KMS-11 (cell line): ENCODE measurements around the gene CBL.

Source experiments
- H2AFZ ChIP-seq: fragments of 200-600 bp; sonication (generic); 2 replicates; pipeline ENCODE4 v1.6.1; 2016; ENCODE audit warnings: antibody characterized with exemption, mixed run types, low read depth
- H3K27ac ChIP-seq: fragments of 200-600 bp; sonication (generic); 2 replicates; pipeline ENCODE4 v1.6.1; 2016; ENCODE audit warnings: mild to moderate bottlenecking, mixed run types
- H3K27me3 ChIP-seq: fragments of 200-600 bp; sonication (generic); 2 replicates; pipeline ENCODE4 v1.6.1; 2017; ENCODE audit warnings: mild to moderate bottlenecking, low read depth, mixed run types, moderate library complexity; ENCODE audit not compliant: insufficient read depth
- H3K36me3 ChIP-seq: fragments of 200-600 bp; sonication (generic); 2 replicates; pipeline ENCODE4 v1.6.1; 2017; ENCODE audit warnings: mild to moderate bottlenecking, mixed run types; ENCODE audit not compliant: insufficient read depth
- H3K4me1 ChIP-seq: fragments of 200-600 bp; sonication (generic); 2 replicates; pipeline ENCODE4 v1.6.1; 2016; ENCODE audit warnings: mild to moderate bottlenecking, low read depth, mixed run types; ENCODE audit not compliant: poor library complexity, severe bottlenecking
- H3K4me2 ChIP-seq: fragments of 200-600 bp; sonication (generic); 2 replicates; pipeline ENCODE4 v1.7.0; 2016; ENCODE audit warnings: mild to moderate bottlenecking, mixed run types
- H3K4me3 ChIP-seq: fragments of 200-600 bp; sonication (generic); IDR thresholded peaks from 2 replicates; pipeline ENCODE4 v1.6.1; 2017; ENCODE audit warnings: low read depth, low read length, mixed read lengths; ENCODE audit not compliant: insufficient read depth
- H3K79me2 ChIP-seq: fragments of 200-600 bp; sonication (generic); 2 replicates; pipeline ENCODE4 v1.6.1; 2016; ENCODE audit warnings: low read depth, mixed run types; ENCODE audit not compliant: insufficient read depth
- H3K9ac ChIP-seq: fragments of 200-600 bp; sonication (generic); 2 replicates; pipeline ENCODE4 v1.6.1; 2016; ENCODE audit warnings: mild to moderate bottlenecking, mixed run types
- H4K20me1 ChIP-seq: fragments of 200-600 bp; sonication (generic); 2 replicates; pipeline ENCODE4 v1.6.1; 2016; ENCODE audit warnings: mild to moderate bottlenecking, mixed run types; ENCODE audit not compliant: insufficient read depth
- TF ChIP-seq, protein P1 (sequence below): fragments of 200-600 bp; sonication (generic); conservative IDR thresholded peaks from 2 replicates; pipeline ENCODE4 v1.6.1; 2017; ENCODE audit warnings: low read depth, mild to moderate bottlenecking, antibody characterized with exemption, low read length, moderate library complexity, mixed read lengths

CBL gene

GRCh38 chr11:119320240-119320775 is 114.2 kb downstream of the CBL start:
- TF ChIP-seq, protein P1, sequence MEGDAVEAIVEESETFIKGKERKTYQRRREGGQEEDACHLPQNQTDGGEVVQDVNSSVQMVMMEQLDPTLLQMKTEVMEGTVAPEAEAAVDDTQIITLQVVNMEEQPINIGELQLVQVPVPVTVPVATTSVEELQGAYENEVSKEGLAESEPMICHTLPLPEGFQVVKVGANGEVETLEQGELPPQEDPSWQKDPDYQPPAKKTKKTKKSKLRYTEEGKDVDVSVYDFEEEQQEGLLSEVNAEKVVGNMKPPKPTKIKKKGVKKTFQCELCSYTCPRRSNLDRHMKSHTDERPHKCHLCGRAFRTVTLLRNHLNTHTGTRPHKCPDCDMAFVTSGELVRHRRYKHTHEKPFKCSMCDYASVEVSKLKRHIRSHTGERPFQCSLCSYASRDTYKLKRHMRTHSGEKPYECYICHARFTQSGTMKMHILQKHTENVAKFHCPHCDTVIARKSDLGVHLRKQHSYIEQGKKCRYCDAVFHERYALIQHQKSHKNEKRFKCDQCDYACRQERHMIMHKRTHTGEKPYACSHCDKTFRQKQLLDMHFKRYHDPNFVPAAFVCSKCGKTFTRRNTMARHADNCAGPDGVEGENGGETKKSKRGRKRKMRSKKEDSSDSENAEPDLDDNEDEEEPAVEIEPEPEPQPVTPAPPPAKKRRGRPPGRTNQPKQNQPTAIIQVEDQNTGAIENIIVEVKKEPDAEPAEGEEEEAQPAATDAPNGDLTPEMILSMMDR = no peak
- Histone ChIP-seq H3K27me3 (no peaks in the 10 kb centered on the region; the same call in 1 of the 2 replicates), H3K79me2 (no peaks in the 10 kb centered on the region), H3K9ac (peak overlapping the region; percentile 52; the same call in 1 of the 2 replicates), H2AFZ (no peak overlapping the region), H3K27ac (no peak overlapping the region), H3K36me3 (no peaks in the 10 kb centered on the region), H3K4me1 (peaks cover 7% of the 10 kb centered on the region), H4K20me1 (no peaks in the 10 kb centered on the region), H3K4me3 (no peak overlapping the region), H3K4me2 (no peak overlapping the region)

DNA sequence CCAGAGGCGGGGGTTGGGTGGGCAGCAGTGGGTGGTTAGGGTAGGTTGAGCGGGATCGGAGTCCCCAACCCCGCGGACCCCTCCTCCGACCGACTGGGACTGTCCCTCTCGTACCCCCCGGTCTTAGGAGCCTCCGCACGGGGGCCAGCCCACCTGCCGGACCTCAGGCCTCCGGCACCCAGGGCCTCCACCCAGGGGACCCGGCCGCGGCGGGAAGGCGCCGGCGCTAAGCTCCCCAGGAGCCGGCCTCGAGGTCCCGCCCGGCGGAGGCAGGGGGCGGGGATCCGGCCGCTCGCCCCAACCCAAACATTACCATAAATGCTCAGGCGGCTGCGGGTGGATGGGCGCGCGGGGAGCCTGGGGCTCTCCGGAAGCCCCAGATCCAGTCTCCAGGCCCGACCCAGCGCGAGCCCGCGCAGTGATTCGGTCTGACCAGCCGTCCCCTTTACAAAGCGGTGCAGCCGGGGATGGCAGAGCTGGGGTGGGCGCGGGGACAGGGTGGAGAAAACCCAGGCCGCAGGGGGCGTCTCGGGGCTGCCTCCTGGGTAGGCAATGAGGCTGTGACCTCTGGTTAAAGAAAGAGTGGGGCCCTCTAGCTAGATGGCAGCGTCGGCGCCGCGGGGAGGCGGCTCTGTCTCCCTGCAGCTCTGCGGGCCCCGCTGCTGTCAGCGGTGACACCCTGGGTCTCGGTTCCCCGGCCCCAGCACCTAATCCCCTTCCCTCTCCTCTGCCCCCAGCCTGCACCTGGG is 114.8 kb downstream of the CBL start:
- H3K4me3 ChIP-seq = no peak overlapping the region
- H2AFZ ChIP-seq = peak overlapping the region; percentile 61
- H3K27me3 ChIP-seq = no peaks in the 10 kb centered on the region; the same call in 1 of the 2 replicates
- H3K36me3 ChIP-seq = no peaks in the 10 kb centered on the region
- peak overlapping the region; percentile 54 for H3K4me2 ChIP-seq
- peak overlapping the region; percentile 58 for H3K27ac ChIP-seq
- peak overlapping the region; percentile 52; the same call in 1 of the 2 replicates for H3K9ac ChIP-seq
- no peaks in the 10 kb centered on the region for H4K20me1 ChIP-seq
- peaks cover 7% of the 10 kb centered on the region for H3K4me1 ChIP-seq
- TF ChIP-seq, protein P1 = no peak
- no peaks in the 10 kb centered on the region for H3K79me2 ChIP-seq

GRCh38 chr11:119322360-119322739 is 116.2 kb downstream of the CBL start:
- Histone ChIP-seq H3K9ac (no peak overlapping the region; the same call in 1 of the 2 replicates), H3K27ac (no peak overlapping the region), H3K4me2 (peak overlapping the region; percentile 54), H3K36me3 (no peaks in the 10 kb centered on the region), H4K20me1 (no peaks in the 10 kb centered on the region), H3K4me3 (no peak overlapping the region), H3K4me1 (peaks cover 7% of the 10 kb centered on the region), H2AFZ (peak overlapping the region; percentile 61; the same call in 1 of the 2 replicates), H3K27me3 (no peaks in the 10 kb centered on the region), H3K79me2 (no peaks in the 10 kb centered on the region)
- TF ChIP-seq, protein P1 = no peak

- Histone ChIP-seq H4K20me1 (no peaks in the 10 kb centered on the region), H3K27me3 (no peaks in the 10 kb centered on the region), H3K4me1 (peaks cover 7% of the 10 kb centered on the region), H3K4me2 (no peak overlapping the region), H3K9ac (no peak overlapping the region), H3K27ac (no peak overlapping the region), H2AFZ (no peak overlapping the region), H3K36me3 (no peaks in the 10 kb centered on the region), H3K79me2 (no peaks in the 10 kb centered on the region), H3K4me3 (no peak overlapping the region)
- TF ChIP-seq, protein P1 = no peak
Observed at GRCh38 chr11:119322921-119323531, 116.9 kb downstream of the CBL start.
